ENCODE results near the gene ZNF217. TPM values are rescaled to one million over a fixed set of nuclear protein-coding genes. Genes with fewer than 3 reads are reported as not detected.
"Not testable (repeated sequence)": the region's sequence is repeated elsewhere in the genome, so short reads cannot be mapped to it uniquely, and the experiment has no call there.

The ZNF217 gene
- total RNA-seq, 4 donors from 2014 or later: 24.9 to 48.8 (median 36.8) TPM

- no peak for TF ChIP-seq CTCF (IDR thresholded peaks at IDR 0.05)
- ATAC-seq (ENCODE audit: low FRiP score) (no peak), DNase-seq (ENCODE audit: low spot score) (no peak)
These were observed 41.6 kb upstream of the ZNF217 start for GRCh38 chr20:53635221-53635620.

- ATAC-seq (ENCODE audit: low FRiP score) (no peak), DNase-seq (ENCODE audit: low spot score) (no peak)
- TF ChIP-seq CTCF (IDR thresholded peaks at IDR 0.05): no peak
These were observed 38.4 kb upstream of the ZNF217 start for GRCh38 chr20:53631909-53632662.

- TF ChIP-seq CTCF (IDR thresholded peaks at IDR 0.05): no peak
- ATAC-seq (ENCODE audit: low FRiP score) (no peak), DNase-seq (ENCODE audit: low spot score) (no peak)
These were observed 35.8 kb upstream of the ZNF217 start for GRCh38 chr20:53629436-53629835.

DNA sequence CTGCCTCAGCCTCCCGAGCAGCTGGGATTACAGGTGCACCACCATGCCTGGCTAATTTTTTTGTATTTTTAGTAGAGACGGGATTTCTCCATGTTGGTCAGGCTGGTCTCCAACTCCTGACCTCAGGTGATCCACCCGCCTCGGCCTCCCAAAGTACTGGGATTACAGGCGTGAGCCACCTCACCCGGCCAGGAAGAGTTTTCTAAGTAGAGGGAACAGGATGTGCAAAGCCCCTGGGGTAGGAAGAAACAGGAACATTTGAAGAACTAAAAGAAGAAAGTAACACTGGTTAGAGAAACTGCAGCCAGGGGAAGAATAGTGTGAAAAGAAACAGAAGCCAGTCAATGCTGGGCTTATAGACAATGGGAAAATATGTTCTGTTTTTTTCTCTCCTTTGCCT lies 35.1 kb upstream of the ZNF217 start:
- not testable (repeated sequence) for DNase-seq (ENCODE audit: low spot score); ATAC-seq (ENCODE audit: low FRiP score)

GRCh38 chr20:53628076-53628475 lies 34.4 kb upstream of the ZNF217 start:
- TF ChIP-seq CTCF (IDR thresholded peaks at IDR 0.05): no peak
- DNase-seq (ENCODE audit: low spot score) (no peak), ATAC-seq (ENCODE audit: low FRiP score) (no peak)

- not testable (repeated sequence) for DNase-seq (ENCODE audit: low spot score); ATAC-seq (ENCODE audit: low FRiP score)
These were observed 33.4 kb upstream of the ZNF217 start for GRCh38 chr20:53627001-53627400.

DNA sequence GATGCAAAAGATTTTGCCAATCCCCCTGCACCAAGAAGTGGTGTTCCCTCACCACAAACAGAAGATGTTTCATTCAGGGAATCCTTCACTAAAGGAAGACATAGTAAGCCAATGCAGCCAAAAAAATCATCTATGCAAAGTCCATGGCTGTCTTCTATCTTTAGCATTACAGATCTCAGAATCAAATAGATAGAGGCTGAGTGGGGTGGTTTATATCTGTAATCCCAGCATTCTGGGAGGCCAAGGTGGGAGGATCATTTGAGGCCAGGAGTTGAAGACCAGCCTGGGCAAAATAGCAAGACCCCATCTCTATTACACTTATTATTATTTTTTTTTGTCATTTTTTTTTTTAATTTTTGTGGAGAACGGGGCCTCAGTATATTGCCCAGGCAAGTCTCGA lies 32.9 kb upstream of the ZNF217 start:
- DNase-seq (ENCODE audit: low spot score) (no peak), ATAC-seq (ENCODE audit: low FRiP score) (no peak)
- no peak for TF ChIP-seq CTCF (IDR thresholded peaks at IDR 0.05)

DNA sequence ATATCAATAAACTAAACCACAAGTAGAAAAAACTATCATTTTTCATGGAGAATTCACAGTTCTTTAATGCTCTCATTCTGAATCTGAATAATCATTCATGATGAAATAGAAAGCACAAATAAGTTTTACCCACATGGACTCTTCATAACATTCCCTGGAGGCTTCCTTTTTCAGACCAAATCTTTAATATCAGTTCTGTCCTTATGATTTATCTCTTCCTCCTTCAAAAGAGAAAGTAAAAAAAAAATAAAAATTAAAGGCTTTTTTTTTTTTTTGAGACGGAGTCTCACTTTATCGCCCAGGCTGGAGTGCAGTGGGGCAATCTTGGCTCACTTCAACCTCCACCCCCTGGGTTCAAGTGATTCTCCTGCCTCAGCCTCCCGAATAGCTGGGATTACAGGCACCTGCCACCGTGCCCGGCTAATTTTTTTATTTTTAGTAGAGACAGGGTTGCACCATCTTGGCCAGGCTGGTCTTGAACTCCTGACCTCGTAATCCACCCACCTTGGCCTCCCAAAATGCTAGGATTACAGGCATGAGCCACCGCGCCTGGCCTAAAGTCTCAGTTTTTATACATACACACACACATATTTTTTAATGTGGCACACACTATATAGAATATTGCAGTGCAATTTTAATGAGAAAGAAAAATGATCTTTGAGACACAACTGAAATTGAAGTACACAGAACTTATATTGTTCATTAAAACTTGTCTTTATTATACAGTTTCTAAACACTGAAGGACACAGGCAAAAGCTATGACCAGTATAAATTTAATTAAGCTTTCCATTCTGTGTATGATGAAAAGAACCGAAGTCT lies 31.9 kb upstream of the ZNF217 start:
- ATAC-seq (ENCODE audit: low FRiP score) (no peak), DNase-seq (ENCODE audit: low spot score) (no peak)
- no peak for TF ChIP-seq CTCF (IDR thresholded peaks at IDR 0.05)

- not testable (repeated sequence) for ATAC-seq (ENCODE audit: low FRiP score); DNase-seq (ENCODE audit: low spot score)
These were observed 31.2 kb upstream of the ZNF217 start for GRCh38 chr20:53624927-53625250.
